ENCODE measurements around the gene KCNQ1. TPM values are rescaled to one million over a fixed set of nuclear protein-coding genes. Genes with fewer than 3 reads are reported as not detected.

Gene KCNQ1
- total RNA-seq, 3 donors from 2014 or later (not counting 1 experiment from before 2014, with no cell fraction given): 1.9 to 7.8 (median 3.3) TPM

GRCh38 chr11:2684581-2684980 is 239.8 kb downstream of the KCNQ1 start:
- Mint-ChIP-seq H3K36me3 (no peaks in the 10 kb centered on the region), H3K27me3 (ENCODE audit: low read depth in 2 of 2) (no peaks in the 10 kb centered on the region), H3K9me3 (no peaks in the 10 kb centered on the region), H3K4me1 (no peaks in the 10 kb centered on the region), H3K27ac (no peak overlapping the region), H3K4me3 (no peak overlapping the region)
- Histone ChIP-seq H3K27ac (ENCODE audit: low read length) (no peak overlapping the region), H3K4me3 (ENCODE audit: low read length) (no peak overlapping the region), H3K9me3 (ENCODE audit: control insufficient read depth, insufficient read depth, low read length) (no peaks in the 10 kb centered on the region), H3K27me3 (ENCODE audit: control insufficient read depth, insufficient read depth, low read length) (no peaks in the 10 kb centered on the region), H3K36me3 (ENCODE audit: control insufficient read depth, insufficient read depth, low read length) (no peaks in the 10 kb centered on the region), H3K4me1 (ENCODE audit: control insufficient read depth, insufficient read depth, low read length) (no peaks in the 10 kb centered on the region)
- ATAC-seq (no peak), DNase-seq (no peak)
- intact Hi-C loops (cut with micrococcal nuclease): no loop called here
- TF ChIP-seq CTCF (IDR thresholded peaks at IDR 0.05): no peak
- WGBS (ENCODE audit: insufficient coverage): 89% methylated on average over 1 of the region's 1 CpG

GRCh38 chr11:2685051-2685450 is 240.2 kb downstream of the KCNQ1 start:
- ATAC-seq: no peak
- DNase-seq: no peak
- intact Hi-C loops (cut with micrococcal nuclease): no loop called here
- H3K36me3 Mint-ChIP-seq: no peaks in the 10 kb centered on the region
- Histone ChIP-seq H3K27ac (ENCODE audit: low read length) (no peak overlapping the region), H3K4me3 (ENCODE audit: low read length) (no peak overlapping the region), H3K27me3 (ENCODE audit: control insufficient read depth, insufficient read depth, low read length) (no peaks in the 10 kb centered on the region), H3K36me3 (ENCODE audit: control insufficient read depth, insufficient read depth, low read length) (no peaks in the 10 kb centered on the region), H3K9me3 (ENCODE audit: control insufficient read depth, insufficient read depth, low read length) (no peaks in the 10 kb centered on the region), H3K4me1 (ENCODE audit: control insufficient read depth, insufficient read depth, low read length) (no peaks in the 10 kb centered on the region)
- no peaks in the 10 kb centered on the region for H3K4me1 Mint-ChIP-seq
- H3K4me3 Mint-ChIP-seq: no peak overlapping the region
- H3K27me3 Mint-ChIP-seq (ENCODE audit: low read depth in 2 of 2): no peaks in the 10 kb centered on the region
- TF ChIP-seq CTCF (IDR thresholded peaks at IDR 0.05): no peak
- no peaks in the 10 kb centered on the region for H3K9me3 Mint-ChIP-seq
- 96% methylated on average over 5 of the region's 6 CpGs for WGBS (ENCODE audit: insufficient coverage)
- no peak overlapping the region for H3K27ac Mint-ChIP-seq

GRCh38 chr11:2685566-2686359 is 241.0 kb downstream of the KCNQ1 start:
- Histone ChIP-seq H3K27ac (ENCODE audit: low read length) (no peak overlapping the region), H3K27me3 (ENCODE audit: control insufficient read depth, insufficient read depth, low read length) (no peaks in the 10 kb centered on the region), H3K4me3 (ENCODE audit: low read length) (no peak overlapping the region), H3K9me3 (ENCODE audit: control insufficient read depth, insufficient read depth, low read length) (no peaks in the 10 kb centered on the region), H3K36me3 (ENCODE audit: control insufficient read depth, insufficient read depth, low read length) (no peaks in the 10 kb centered on the region), H3K4me1 (ENCODE audit: control insufficient read depth, insufficient read depth, low read length) (no peaks in the 10 kb centered on the region)
- Mint-ChIP-seq H3K36me3 (no peaks in the 10 kb centered on the region), H3K4me1 (no peaks in the 10 kb centered on the region), H3K27ac (no peak overlapping the region), H3K9me3 (no peaks in the 10 kb centered on the region), H3K27me3 (ENCODE audit: low read depth in 2 of 2) (no peaks in the 10 kb centered on the region), H3K4me3 (no peak overlapping the region)
- DNase-seq (no peak), ATAC-seq (no peak)
- no peak for TF ChIP-seq CTCF (IDR thresholded peaks at IDR 0.05)
- WGBS (ENCODE audit: insufficient coverage): 94% methylated on average over 13 of the region's 13 CpGs
- intact Hi-C loops (cut with micrococcal nuclease): no loop called here
